ENCODE measurements around the gene COL4A5.

COL4A5 gene

DNA sequence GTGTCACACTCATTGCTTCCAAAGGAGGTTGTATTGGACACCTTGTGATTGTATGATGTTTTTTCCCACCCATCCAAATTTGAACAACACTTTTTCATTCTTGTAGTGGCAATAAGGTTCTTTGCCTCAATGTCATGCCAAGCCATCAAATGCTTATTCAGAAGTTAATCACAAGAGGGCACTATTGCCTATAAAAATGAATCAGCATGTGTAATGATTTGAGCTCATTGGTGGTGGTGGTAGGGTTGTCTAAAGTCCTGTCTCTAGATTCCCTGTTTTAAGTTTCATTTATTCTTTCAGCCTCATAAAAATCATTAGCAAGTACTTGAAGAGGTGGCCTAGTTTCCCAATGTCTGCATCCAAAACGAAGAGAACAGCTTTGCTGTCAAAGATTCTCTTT is 259.7 kb downstream of the COL4A5 start:
- H3K4me3 ChIP-seq (ENCODE audit: low read depth, low read length): no peak overlapping the region
- TF ChIP-seq CTCF (IDR thresholded peaks at IDR 0.05; ENCODE audit: insufficient read depth, low read length, missing control alignments): peak; percentile 22
- no peak for DNase-seq (ENCODE audit: low read depth, low spot score)
- ChIA-PET CTCF (interaction anchor here (0.8 to 5.2 kb wide), 11 partner anchors 8 to 785 kb away, joined by 3 to 88 read pairs (median 8); partner anchors contain the start of gene GUCY2F), POLR2A (no interaction called here)

DNA sequence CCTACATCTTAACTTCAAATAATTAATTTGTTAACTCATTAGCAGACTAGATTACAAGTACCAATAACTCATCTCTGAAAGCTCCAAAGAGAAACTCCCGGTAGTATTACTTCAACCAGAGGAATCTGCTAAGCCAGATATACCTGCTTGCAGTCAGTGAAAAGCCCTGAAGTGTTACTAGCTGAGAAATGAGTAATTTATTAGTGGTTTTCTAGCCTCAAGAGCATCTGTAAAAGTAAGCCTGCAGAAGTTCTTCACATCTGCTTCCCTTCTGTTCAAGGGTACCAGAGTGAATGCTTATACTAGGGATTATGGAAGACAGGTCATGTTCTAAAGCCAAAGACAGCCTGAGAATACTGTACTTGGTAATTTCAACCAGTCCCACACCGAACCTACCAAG is 262.0 kb downstream of the COL4A5 start:
- no peak for TF ChIP-seq CTCF (IDR thresholded peaks at IDR 0.05; ENCODE audit: insufficient read depth, low read length, missing control alignments)
- CTCF ChIA-PET: interaction anchor here (5.2 kb wide), 1 partner anchor 772 kb away, joined by 75 read pairs; no protein-coding TSS in a partner anchor
- POLR2A ChIA-PET: no interaction called here
- no peak overlapping the region for H3K4me3 ChIP-seq (ENCODE audit: low read depth, low read length)
- DNase-seq (ENCODE audit: low read depth, low spot score): no peak

GRCh38 chrX:108702530-108702929 is 262.9 kb downstream of the COL4A5 start:
- no peak for TF ChIP-seq CTCF (IDR thresholded peaks at IDR 0.05; ENCODE audit: insufficient read depth, low read length, missing control alignments)
- ChIA-PET POLR2A (no interaction called here), CTCF (interaction anchor here (0.9 to 5.2 kb wide), 3 partner anchors 682 to 773 kb away, joined by 3 to 75 read pairs (median 6); no protein-coding TSS in a partner anchor)
- no peak overlapping the region for H3K4me3 ChIP-seq (ENCODE audit: low read depth, low read length)
- DNase-seq (ENCODE audit: low read depth, low spot score): no peak

- TF ChIP-seq CTCF (IDR thresholded peaks at IDR 0.05; ENCODE audit: insufficient read depth, low read length, missing control alignments): no peak
Measured at GRCh38 chrX:108704839-108705238, 265.2 kb downstream of the COL4A5 start.

DNA sequence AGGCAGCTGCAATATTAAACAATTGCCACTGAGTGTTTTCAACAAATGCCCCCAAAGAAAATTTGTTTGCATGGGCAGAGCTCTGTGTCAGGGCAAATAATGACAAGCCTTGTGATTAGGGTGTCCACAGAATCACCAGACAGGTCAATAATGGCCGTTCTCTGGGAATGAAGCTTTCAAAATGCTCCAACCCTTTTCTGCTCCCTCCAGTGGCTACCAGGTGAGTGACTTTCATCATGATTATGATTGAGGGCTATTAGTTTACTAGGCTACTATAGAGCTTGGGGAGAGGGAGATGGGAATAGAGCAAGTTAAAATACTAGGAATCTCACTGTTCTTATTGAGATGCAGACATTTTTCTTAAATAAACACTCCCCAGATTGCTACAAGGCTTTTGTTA is 273.2 kb downstream of the COL4A5 start:
- H3K4me3 ChIP-seq (ENCODE audit: low read depth, low read length): no peak overlapping the region
- CTCF ChIA-PET: no interaction called here

More at GRCh38 chrX:108704839-108705238, 265.2 kb downstream of the COL4A5 start:
- POLR2A ChIA-PET: no interaction called here
- CTCF ChIA-PET: no interaction called here
- no peak overlapping the region for H3K4me3 ChIP-seq (ENCODE audit: low read depth, low read length)
- no peak for DNase-seq (ENCODE audit: low read depth, low spot score)

DNA sequence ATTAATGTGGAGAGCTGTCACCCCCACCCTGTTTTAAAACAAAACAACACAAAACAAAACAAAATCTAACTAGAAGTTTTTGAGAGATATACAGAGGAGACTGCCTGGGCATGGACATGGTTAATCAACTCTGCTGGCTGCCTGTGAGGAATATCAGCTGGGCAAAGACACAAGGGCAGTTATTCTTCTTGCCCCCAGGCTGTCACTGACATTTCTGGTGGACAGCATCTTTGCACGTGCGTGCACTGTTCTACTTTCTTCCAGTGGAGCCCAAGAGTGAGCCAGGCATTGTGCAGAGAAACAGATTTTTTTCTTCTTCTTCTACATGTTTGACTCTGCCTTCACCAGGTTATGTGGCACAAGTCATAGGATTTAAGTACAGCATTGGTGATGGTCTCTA is 282.9 kb downstream of the COL4A5 start:
- no peak for DNase-seq (ENCODE audit: low read depth, low spot score)
- no peak for TF ChIP-seq CTCF (IDR thresholded peaks at IDR 0.05; ENCODE audit: insufficient read depth, low read length, missing control alignments)
- no peak overlapping the region for H3K4me3 ChIP-seq (ENCODE audit: low read depth, low read length)
- POLR2A ChIA-PET: no interaction called here
- CTCF ChIA-PET: no interaction called here

More for the DNA sequence above, 273.2 kb downstream of the COL4A5 start:
- TF ChIP-seq CTCF (IDR thresholded peaks at IDR 0.05; ENCODE audit: insufficient read depth, low read length, missing control alignments): no peak
- no peak for DNase-seq (ENCODE audit: low read depth, low spot score)
- POLR2A ChIA-PET: no interaction called here
